B cell (primary cell): ENCODE measurements around the gene FRMPD1. TPM values are rescaled to one million over a fixed set of nuclear protein-coding genes. Genes with fewer than 3 reads are reported as not detected.

ENCODE experiments used
- ATAC-seq: fragments of 200-7000 bp; cut with Tn5 transposase; one replicate; pipeline ENCODE4 v1.10.0; 2021; ENCODE audit warnings: low read depth, mild to moderate bottlenecking, moderate number of reproducible peaks, moderate library complexity
- CTCF ChIA-PET: fragments of 350-600 bp; sonication (Branson Sonifier 250); formaldehyde crosslinking; loops from one replicate; lab custom pipeline; 2021; ENCODE audit warnings: antibody characterized with exemption, inconsistent platforms; lab: Charles Lee
- POLR2A ChIA-PET: fragments of 350-600 bp; sonication (Branson Sonifier 250); formaldehyde crosslinking; loops from one replicate; lab custom pipeline; 2021; ENCODE audit warnings: antibody characterized with exemption; lab: Charles Lee
- DNase-seq: peaks from one replicate; pipeline ENCODE4 v3.0.0; 2013
- H2AFZ ChIP-seq: 2 replicates; pipeline ENCODE4 v1.6.1; 2012; ENCODE audit warnings: mild to moderate bottlenecking, low read depth, low read length; ENCODE audit not compliant: insufficient read depth, poor library complexity, severe bottlenecking
- H3K27ac ChIP-seq, 2 donors: 1 replicate in 1 of 2; 2 replicates in 1 of 2; pipeline ENCODE4 v1.5.1; 2012 to 2013; ENCODE audit warnings: low read length in 2 of 2, mild to moderate bottlenecking in 2 of 2, moderate library complexity in 1 of 2
- H3K27me3 ChIP-seq, 4 experiments: fragments of 200-600 bp in 1 of 4; sonication (generic) in 1 of 4; replicated peaks in 1 of 4; 1 replicate in 2 of 4; 2 replicates in 2 of 4; pipeline versions ENCODE4 v1.6.1 to v1.7.0; 2013 to 2016; ENCODE audit warnings: low read length in 3 of 4, mild to moderate bottlenecking in 2 of 4, mixed read lengths in 1 of 4, moderate library complexity in 1 of 4; ENCODE audit not compliant: insufficient read depth in 4 of 4, control insufficient read depth in 3 of 4; ENCODE audit errors: control extremely low read depth in 1 of 4
- H3K36me3 ChIP-seq, 2 experiments: replicated peaks in 1 of 2; 1 replicate in 1 of 2; 2 replicates in 1 of 2; pipeline versions ENCODE4 v1.6.1 to v1.7.1; 2013; ENCODE audit warnings: low read length in 1 of 2; ENCODE audit not compliant: insufficient read depth in 2 of 2, control insufficient read depth in 1 of 2; ENCODE audit errors: control extremely low read depth in 1 of 2, extremely low read depth in 1 of 2
- H3K4me1 ChIP-seq, 2 donors: fragments of 200-600 bp in 1 of 2; sonication (generic) in 1 of 2; 1 replicate in 1 of 2; 2 replicates in 1 of 2; pipeline versions ENCODE4 v1.5.1 to v1.6.1; 2013 to 2017; ENCODE audit warnings: low read length in 2 of 2; ENCODE audit not compliant: control insufficient read depth in 2 of 2, insufficient read depth in 2 of 2
- H3K4me2 ChIP-seq: replicated peaks from 2 replicates; pipeline ENCODE3; 2012; ENCODE audit warnings: mild to moderate bottlenecking, low read depth, low read length; ENCODE audit not compliant: poor library complexity, severe bottlenecking
- H3K4me3 ChIP-seq, 5 experiments: fragments of 200-600 bp in 1 of 5; sonication (generic) in 1 of 5; 1 replicate in 3 of 5; 2 replicates in 2 of 5; pipeline versions ENCODE4 v1.5.1 to v1.7.0; 2011 to 2016; ENCODE audit warnings: low read length in 4 of 5, mild to moderate bottlenecking in 4 of 5, low read depth in 2 of 5, control low read depth in 1 of 5, moderate library complexity in 1 of 5; ENCODE audit not compliant: insufficient read depth in 1 of 5; ENCODE audit errors: control extremely low read depth in 1 of 5, extremely low read depth in 1 of 5
- H3K79me2 ChIP-seq: fragments of 200-600 bp; sonication (generic); one replicate; pipeline ENCODE4 v1.6.0; 2016; ENCODE audit warnings: low read length; ENCODE audit not compliant: control insufficient read depth, insufficient read depth
- H3K9ac ChIP-seq: fragments of 200-600 bp; sonication (generic); 2 replicates; pipeline ENCODE4 v1.6.1; 2017; ENCODE audit warnings: mild to moderate bottlenecking, low read length, moderate library complexity
- H3K9me3 ChIP-seq, 3 donors: one replicate each; pipeline versions ENCODE4 v1.6.1 to v1.7.1; 2013; ENCODE audit warnings: low read length in 2 of 3; ENCODE audit not compliant: control insufficient read depth in 2 of 3, insufficient read depth in 1 of 3; ENCODE audit errors: control extremely low read depth in 1 of 3
- H4K20me1 ChIP-seq: 2 replicates; pipeline ENCODE4 v1.6.0; 2012; ENCODE audit warnings: mild to moderate bottlenecking, low read length; ENCODE audit not compliant: insufficient read depth, control insufficient read depth, poor library complexity, severe bottlenecking
- H3K27ac Mint-ChIP-seq: one replicate; pipeline ENCODE4 v1.8.0; 2021; ENCODE audit warnings: mixed read lengths
- H3K27me3 Mint-ChIP-seq: one replicate; pipeline ENCODE4 v1.8.0; 2021; ENCODE audit warnings: mixed read lengths
- H3K4me1 Mint-ChIP-seq: one replicate; pipeline ENCODE4 v1.8.0; 2021; ENCODE audit warnings: mixed read lengths
- H3K4me3 Mint-ChIP-seq: one replicate; pipeline ENCODE4 v1.8.0; 2021; ENCODE audit warnings: mixed read lengths
- H3K9me3 Mint-ChIP-seq: one replicate; pipeline ENCODE4 v1.8.0; 2022; ENCODE audit warnings: mixed read lengths; ENCODE audit not compliant: insufficient read depth
- CTCF ChIP-seq: fragments of 200-600 bp; IDR thresholded peaks from one replicate; pipeline ENCODE4 v1.8.0; 2022; ENCODE audit warnings: antibody characterized with exemption, mild to moderate bottlenecking
- EZH2 ChIP-seq: IDR thresholded peaks from 2 replicates; pipeline ENCODE4 v1.6.1; 2012; ENCODE audit warnings: borderline replicate concordance, low read depth, mild to moderate bottlenecking, moderate library complexity, low read length; ENCODE audit not compliant: insufficient read depth, poor library complexity, severe bottlenecking
- WGBS: methylation state at CpG from one replicate; pipeline ENCODE4 v1.1.5; 2013; ENCODE audit warnings: missing lambda C conversion rate; ENCODE audit not compliant: insufficient coverage; 5-methylcytosine and 5-hydroxymethylcytosine counted together
- intact Hi-C: fragments of 100-400 bp; cut with micrococcal nuclease; formaldehyde crosslinking; loops from one replicate; pipeline ENCODE4 v1.10.0; 2022
- polyA plus RNA-seq: library from polyadenylated mRNA; depleted of rRNA; stranded (reverse); fragments of >200 nt; gene quantifications from 2 replicates; pipeline ENCODE4 v1.2.3, GENCODE V29; 2012
- total RNA-seq, 2 donors: library from RNA; stranded (reverse); fragments of 120-200 nt in 1 of 2; gene quantifications; 1 replicate in 1 of 2; 2 replicates in 1 of 2; pipeline versions ENCODE4 v1.2.3 to v1.2.4, GENCODE V29; 2013 to 2022

The FRMPD1 gene
- total and polyA plus RNA-seq, 2 donors (not counting 1 experiment from before 2014, with no cell fraction given): 0.05 TPM; not detected in 1

- Histone ChIP-seq H3K9me3 (no peaks in the 10 kb centered on the region), H2AFZ (no peak overlapping the region), H4K20me1 (no peaks in the 10 kb centered on the region), H3K9ac (no peak overlapping the region), H3K4me1 (no peaks in the 10 kb centered on the region), H3K27me3 (peaks cover 0 to 16% (median 0%) of the 10 kb centered on the region in 4 experiments), H3K36me3 (no peaks in the 10 kb centered on the region), H3K27ac (no peak overlapping the region), H3K4me2 (no peak overlapping the region), H3K4me3 (no peak overlapping the region), H3K79me2 (no peaks in the 10 kb centered on the region)
- H3K27me3 Mint-ChIP-seq: peaks cover 39% of the 10 kb centered on the region
- ATAC-seq (no peak), DNase-seq (no peak)
- POLR2A ChIA-PET: no interaction called here
- 90% methylated on average over 4 of the region's 8 CpGs for WGBS
- intact Hi-C loops: no loop called here
- H3K9me3 Mint-ChIP-seq: no peaks in the 10 kb centered on the region
- CTCF ChIA-PET: no interaction called here
- H3K4me1 Mint-ChIP-seq: no peaks in the 10 kb centered on the region
- no peak overlapping the region for H3K27ac Mint-ChIP-seq
- no peak overlapping the region for H3K4me3 Mint-ChIP-seq
- TF ChIP-seq CTCF: no peak
- TF ChIP-seq EZH2: no peak
Observed at GRCh38 chr9:37679649-37680402, 29.1 kb downstream of the FRMPD1 start.

GRCh38 chr9:37682951-37683350 lies 32.2 kb downstream of the FRMPD1 start:
- intact Hi-C loops: no loop called here
- ATAC-seq (no peak), DNase-seq (no peak)
- H4K20me1 ChIP-seq: no peaks in the 10 kb centered on the region
- no peak for TF ChIP-seq CTCF
- no peak for TF ChIP-seq EZH2
- no peaks in the 10 kb centered on the region for H3K36me3 ChIP-seq
- ChIA-PET POLR2A (no interaction called here), CTCF (no interaction called here)
- no peak overlapping the region for H3K4me2 ChIP-seq
- Mint-ChIP-seq H3K4me1 (no peaks in the 10 kb centered on the region), H3K4me3 (no peak overlapping the region), H3K9me3 (no peaks in the 10 kb centered on the region), H3K27ac (no peak overlapping the region), H3K27me3 (peaks cover 46% of the 10 kb centered on the region)
- no peak overlapping the region for H3K9ac ChIP-seq
- no peaks in the 10 kb centered on the region for H3K79me2 ChIP-seq
- 90% methylated on average over 2 of the region's 3 CpGs for WGBS
- H2AFZ ChIP-seq: no peak overlapping the region
- H3K27ac ChIP-seq: no peak overlapping the region
- H3K27me3 ChIP-seq: peaks cover 0 to 16% (median 0%) of the 10 kb centered on the region in 4 experiments
- no peak overlapping the region for H3K4me3 ChIP-seq
- no peaks in the 10 kb centered on the region for H3K9me3 ChIP-seq
- no peaks in the 10 kb centered on the region for H3K4me1 ChIP-seq
